HL-60 (cell line): ENCODE results near the gene CENPP.

ENCODE experiments used
- DNase-seq, 2 experiments: peaks; one replicate each; pipeline ENCODE4 v3.0.0-alpha.2; 2010 to 2020; ENCODE audit warnings: low read depth in 1 of 2, low spot score in 1 of 2
- H3K27ac ChIP-seq: fragments of 250-450 bp; sonication (Bioruptor Pico); replicated peaks from 2 replicates; pipeline ENCODE4 v1.5.1; 2020; ENCODE audit warnings: mild to moderate bottlenecking, moderate library complexity
- H3K27me3 ChIP-seq: fragments of 250-450 bp; sonication (Bioruptor Pico); 2 replicates; pipeline ENCODE4 v1.5.1; 2021; ENCODE audit warnings: mild to moderate bottlenecking, moderate library complexity; ENCODE audit not compliant: insufficient read depth, poor library complexity, severe bottlenecking
- H3K4me3 ChIP-seq: replicated peaks from 2 replicates; pipeline ENCODE4 v1.5.1; 2011; ENCODE audit warnings: mild to moderate bottlenecking, control low read depth, low read length; ENCODE audit not compliant: insufficient read depth
- GABPA ChIP-seq: IDR thresholded peaks from 2 replicates; pipeline ENCODE4 v1.6.1; 2012; ENCODE audit warnings: low read depth
- POLR2AphosphoS5 ChIP-seq: IDR thresholded peaks from 2 replicates; pipeline ENCODE4 v1.6.1; 2012; ENCODE audit warnings: low read depth
- SPI1 ChIP-seq: IDR thresholded peaks from 2 replicates; pipeline ENCODE4 v1.6.1; 2012; ENCODE audit warnings: low read depth, mild to moderate bottlenecking, borderline replicate concordance
- TF ChIP-seq, protein P1 (sequence below): IDR thresholded peaks from one replicate; pipeline ENCODE4 v1.5.1; 2011; ENCODE audit warnings: low read length, control low read depth, inconsistent platforms; ENCODE audit not compliant: insufficient read depth
- TF ChIP-seq, protein P2 (sequence below): IDR thresholded peaks from 2 replicates; pipeline ENCODE4 v1.6.1; 2012; ENCODE audit warnings: low read depth; ENCODE audit not compliant: insufficient replicate concordance

CENPP gene

DNA sequence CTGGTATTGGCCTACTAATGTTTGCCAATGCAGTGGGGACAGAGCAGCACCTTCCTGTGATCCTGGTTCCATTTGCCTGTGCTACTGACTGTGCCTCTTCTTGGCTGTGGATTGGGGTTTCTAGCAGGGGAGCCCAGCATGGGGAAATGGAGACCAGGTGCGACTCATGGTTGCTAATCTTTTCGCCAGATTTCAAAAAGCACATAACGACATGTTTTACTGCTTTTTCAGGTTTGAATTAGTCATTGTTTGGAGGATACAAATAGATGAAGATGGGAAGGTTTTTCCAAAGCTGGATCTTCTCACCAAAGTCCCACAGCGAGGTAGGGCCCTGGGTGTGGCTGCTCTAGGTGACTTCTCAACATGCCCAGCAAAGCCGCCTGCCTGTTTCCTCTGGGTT lies 286.5 kb downstream of the CENPP start:
- no peak overlapping the region for H3K27ac ChIP-seq
- no peak for DNase-seq
- TF ChIP-seq GABPA (no peak), SPI1 (no peak), POLR2AphosphoS5 (no peak)
- TF ChIP-seq, protein P1, sequence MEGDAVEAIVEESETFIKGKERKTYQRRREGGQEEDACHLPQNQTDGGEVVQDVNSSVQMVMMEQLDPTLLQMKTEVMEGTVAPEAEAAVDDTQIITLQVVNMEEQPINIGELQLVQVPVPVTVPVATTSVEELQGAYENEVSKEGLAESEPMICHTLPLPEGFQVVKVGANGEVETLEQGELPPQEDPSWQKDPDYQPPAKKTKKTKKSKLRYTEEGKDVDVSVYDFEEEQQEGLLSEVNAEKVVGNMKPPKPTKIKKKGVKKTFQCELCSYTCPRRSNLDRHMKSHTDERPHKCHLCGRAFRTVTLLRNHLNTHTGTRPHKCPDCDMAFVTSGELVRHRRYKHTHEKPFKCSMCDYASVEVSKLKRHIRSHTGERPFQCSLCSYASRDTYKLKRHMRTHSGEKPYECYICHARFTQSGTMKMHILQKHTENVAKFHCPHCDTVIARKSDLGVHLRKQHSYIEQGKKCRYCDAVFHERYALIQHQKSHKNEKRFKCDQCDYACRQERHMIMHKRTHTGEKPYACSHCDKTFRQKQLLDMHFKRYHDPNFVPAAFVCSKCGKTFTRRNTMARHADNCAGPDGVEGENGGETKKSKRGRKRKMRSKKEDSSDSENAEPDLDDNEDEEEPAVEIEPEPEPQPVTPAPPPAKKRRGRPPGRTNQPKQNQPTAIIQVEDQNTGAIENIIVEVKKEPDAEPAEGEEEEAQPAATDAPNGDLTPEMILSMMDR, result no peak
- TF ChIP-seq, protein P2, sequence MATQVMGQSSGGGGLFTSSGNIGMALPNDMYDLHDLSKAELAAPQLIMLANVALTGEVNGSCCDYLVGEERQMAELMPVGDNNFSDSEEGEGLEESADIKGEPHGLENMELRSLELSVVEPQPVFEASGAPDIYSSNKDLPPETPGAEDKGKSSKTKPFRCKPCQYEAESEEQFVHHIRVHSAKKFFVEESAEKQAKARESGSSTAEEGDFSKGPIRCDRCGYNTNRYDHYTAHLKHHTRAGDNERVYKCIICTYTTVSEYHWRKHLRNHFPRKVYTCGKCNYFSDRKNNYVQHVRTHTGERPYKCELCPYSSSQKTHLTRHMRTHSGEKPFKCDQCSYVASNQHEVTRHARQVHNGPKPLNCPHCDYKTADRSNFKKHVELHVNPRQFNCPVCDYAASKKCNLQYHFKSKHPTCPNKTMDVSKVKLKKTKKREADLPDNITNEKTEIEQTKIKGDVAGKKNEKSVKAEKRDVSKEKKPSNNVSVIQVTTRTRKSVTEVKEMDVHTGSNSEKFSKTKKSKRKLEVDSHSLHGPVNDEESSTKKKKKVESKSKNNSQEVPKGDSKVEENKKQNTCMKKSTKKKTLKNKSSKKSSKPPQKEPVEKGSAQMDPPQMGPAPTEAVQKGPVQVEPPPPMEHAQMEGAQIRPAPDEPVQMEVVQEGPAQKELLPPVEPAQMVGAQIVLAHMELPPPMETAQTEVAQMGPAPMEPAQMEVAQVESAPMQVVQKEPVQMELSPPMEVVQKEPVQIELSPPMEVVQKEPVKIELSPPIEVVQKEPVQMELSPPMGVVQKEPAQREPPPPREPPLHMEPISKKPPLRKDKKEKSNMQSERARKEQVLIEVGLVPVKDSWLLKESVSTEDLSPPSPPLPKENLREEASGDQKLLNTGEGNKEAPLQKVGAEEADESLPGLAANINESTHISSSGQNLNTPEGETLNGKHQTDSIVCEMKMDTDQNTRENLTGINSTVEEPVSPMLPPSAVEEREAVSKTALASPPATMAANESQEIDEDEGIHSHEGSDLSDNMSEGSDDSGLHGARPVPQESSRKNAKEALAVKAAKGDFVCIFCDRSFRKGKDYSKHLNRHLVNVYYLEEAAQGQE, result no peak
- H3K27me3 ChIP-seq, result no peaks in the 10 kb centered on the region
- no peak overlapping the region for H3K4me3 ChIP-seq

DNA sequence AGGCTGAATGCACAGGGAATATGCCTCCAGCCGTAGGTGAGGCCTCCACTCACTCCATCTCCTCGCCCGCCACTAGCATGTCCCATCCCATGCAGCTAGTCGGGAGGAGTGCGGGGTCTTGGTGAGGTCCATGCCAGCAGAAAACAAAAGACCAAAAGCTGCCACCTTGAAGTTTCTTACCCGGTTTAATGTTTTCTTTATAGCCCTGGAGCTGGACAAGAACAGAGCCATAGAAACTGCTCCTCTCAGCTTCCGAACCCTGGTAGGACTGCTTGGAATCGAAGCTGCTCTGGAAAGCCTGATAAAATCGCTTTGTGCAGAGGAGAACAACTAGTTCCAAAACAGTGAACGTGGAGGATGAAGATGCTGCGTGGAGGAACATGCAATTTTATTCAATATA lies 287.1 kb downstream of the CENPP start:
- no peak overlapping the region for H3K4me3 ChIP-seq
- TF ChIP-seq, protein P2, result no peak
- TF ChIP-seq POLR2AphosphoS5 (no peak), GABPA (no peak), SPI1 (no peak)
- TF ChIP-seq, protein P1, result no peak
- H3K27me3 ChIP-seq, result no peaks in the 10 kb centered on the region
- no peak for DNase-seq
- H3K27ac ChIP-seq, result no peak overlapping the region

DNA sequence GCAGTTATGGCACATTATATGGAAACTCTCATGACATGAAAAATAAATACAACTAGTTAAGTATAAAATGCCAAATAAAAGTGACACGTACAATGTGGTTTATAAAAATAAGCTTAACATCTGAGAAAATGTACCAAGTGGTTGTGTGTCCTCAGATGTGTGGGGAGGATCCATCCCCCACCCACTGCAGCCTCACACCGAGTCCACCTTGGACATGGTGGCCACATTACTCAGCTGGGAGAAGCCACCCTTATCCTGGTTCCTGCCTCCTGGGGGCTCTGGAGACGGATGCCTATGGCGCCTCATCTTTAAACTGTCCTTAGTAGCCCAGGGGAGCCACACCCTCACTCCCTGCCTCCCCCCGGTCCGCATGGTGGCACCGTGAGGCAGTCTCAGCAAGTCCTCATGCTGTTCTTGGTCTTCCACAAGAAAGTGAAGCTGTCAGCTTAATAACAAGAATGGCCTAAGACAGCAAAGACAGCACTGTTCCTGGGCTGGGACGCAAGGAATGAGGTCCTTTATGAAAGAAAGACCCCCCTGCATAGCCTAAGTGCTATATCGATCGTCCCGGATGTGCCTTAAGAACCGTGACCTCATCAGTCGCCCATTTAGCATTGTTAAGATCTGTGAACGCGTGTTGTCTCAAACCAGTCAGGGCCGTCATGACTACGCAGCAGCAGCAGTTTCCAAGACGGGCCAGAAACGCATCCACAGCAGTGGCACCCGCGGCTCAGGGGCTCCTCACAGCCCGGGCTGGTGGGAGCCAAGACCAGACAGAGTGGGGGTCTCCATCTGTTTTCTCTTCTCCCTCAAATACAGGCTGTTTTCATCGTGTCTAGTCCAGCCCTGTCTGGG lies 287.7 kb downstream of the CENPP start:
- no peak for DNase-seq
- TF ChIP-seq POLR2AphosphoS5, result no peak
- TF ChIP-seq SPI1, result no peak
- no peak overlapping the region for H3K4me3 ChIP-seq
- H3K27me3 ChIP-seq, result no peaks in the 10 kb centered on the region
- H3K27ac ChIP-seq, result no peak overlapping the region

DNA sequence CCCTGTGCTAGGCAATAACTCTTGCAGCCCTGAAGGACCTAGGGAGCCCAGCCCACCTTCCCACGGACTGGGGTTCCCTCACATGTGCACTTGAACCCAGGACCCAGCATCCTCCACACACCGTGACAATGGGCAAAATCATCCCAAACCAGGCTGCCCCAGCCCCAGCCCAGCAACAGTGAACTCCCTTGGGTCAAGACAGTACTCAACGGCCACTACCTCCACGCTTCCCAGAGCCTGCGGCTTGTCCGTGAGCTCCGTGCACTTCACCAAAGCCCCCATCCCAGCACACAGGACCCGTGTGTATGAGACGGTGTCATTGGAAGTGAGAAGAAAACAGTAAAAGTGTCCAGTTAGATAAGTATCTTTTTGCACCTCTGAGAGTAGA lies 288.4 kb downstream of the CENPP start:
- H3K27ac ChIP-seq, result no peak overlapping the region
- no peak for TF ChIP-seq SPI1
- TF ChIP-seq, protein P2, result no peak
- TF ChIP-seq GABPA, result no peak
- TF ChIP-seq, protein P1, result no peak
- TF ChIP-seq POLR2AphosphoS5, result no peak

More for the DNA sequence above, 288.4 kb downstream of the CENPP start:
- Histone ChIP-seq H3K4me3 (no peak overlapping the region), H3K27me3 (no peaks in the 10 kb centered on the region)
- DNase-seq, result no peak
